Superior temporal gyrus (tissue), 1 donor: ENCODE results near the gene COQ3.

Experiments
- DNase-seq: peaks from one replicate; pipeline ENCODE4 v3.0.0-alpha.2; 2016; ENCODE audit errors: extremely low spot score

Gene COQ3

DNA sequence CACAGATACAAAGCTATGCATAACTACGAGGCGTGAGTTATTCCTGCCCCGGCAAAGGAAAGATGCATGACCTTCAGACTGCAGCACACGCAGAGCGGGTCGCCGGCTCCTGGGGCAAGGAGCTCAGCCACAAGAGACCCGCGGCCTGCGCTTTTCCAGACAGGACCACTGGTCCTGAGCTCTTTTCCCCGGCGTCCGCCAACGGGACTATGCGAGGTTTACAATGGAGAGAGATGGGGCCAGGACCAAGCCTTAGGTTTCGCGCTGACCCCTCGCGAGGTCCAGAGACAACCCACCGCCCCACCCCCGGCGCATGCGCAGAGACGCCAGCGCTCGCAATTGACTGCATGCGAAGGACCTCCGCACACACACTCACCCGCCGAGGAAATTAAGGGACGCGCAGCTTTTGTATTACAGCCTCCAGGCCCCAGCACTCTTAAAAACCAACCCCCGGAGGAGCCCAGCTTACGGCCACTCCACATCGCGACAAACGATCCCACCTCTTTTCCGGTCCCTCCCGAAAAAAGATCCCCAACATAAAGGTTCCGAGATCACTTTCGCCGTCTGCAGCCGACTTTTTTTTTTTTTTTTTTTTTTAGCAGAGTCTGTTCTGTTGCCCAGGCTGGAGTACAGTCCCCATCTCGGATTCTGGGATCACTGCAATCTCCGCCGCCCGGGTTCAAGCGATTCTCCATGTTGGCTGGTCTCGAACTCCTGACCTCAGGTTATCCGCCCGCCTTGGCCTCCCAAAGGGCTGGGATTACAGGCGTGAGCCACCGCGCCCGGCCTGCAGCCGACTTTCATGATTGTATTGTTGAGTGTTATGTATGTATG lies at the start of gene COQ3:
Gene COQ3 (minus strand): TSS at position 498 of the 834 bp plus-strand sequence. CDS start 16 bp downstream, at position 482.
- peak; percentile 74 for DNase-seq

DNA sequence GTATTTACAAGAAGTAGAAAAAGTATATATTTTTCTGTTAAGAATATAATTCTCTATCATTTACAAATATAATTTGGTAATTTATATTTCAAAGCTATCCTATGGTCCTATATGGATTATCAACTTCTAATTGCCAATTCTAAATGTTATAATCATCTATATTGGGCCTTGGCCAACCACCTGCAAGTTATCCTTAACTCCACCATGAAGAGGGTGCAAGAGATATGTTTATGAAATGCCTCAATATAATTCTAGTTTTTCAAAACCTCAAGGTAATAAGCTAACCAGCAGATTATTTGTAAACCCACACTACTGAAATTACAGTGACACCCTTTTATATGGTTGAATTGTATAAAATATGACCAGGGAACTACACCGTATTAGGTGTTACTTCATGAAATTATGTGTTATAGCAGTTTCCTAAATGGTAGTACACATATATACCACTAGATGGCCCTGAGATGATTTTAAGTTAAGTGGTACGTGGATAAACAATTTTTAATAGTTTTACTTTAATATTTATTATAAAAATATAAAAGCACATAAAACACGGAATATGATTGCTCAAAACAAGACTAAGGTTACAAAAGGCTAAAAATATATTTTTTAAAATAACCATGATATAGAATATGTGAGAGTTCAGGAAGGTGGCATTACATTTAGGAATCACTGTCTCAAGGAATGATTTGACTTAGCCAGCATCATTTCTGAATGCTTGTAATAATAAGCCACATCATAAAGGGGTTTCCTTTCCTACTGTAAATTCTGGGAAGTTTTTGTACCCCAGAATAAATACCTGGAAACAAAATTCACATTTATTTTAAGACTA lies 40.9 kb upstream of the COQ3 start:
- DNase-seq = peak; percentile 53

DNA sequence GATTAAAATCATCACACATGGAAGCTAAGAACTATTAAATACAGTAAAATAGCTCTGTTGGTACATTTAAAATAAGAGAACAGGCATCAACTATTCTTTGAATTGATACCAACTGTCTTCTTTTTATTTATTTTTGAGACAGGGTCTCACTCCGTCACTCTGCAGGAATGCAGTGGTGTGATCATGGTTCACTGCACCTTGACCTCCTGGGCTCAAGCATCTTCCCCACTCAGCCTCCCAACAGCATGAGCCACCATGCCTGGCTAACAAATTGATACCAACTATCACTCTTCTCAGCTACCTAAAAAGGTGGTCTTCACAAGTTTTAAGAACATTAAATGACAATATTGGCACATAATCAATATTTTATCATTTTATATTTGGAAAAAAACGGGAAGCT lies 38.9 kb upstream of the COQ3 start:
- DNase-seq = no peak

- DNase-seq = no peak
Measured at GRCh38 chr6:99431901-99432300, 37.9 kb upstream of the COQ3 start.

GRCh38 chr6:99427988-99428387 lies 34.0 kb upstream of the COQ3 start:
- DNase-seq = no peak

GRCh38 chr6:99426451-99426757 lies 32.4 kb upstream of the COQ3 start:
- DNase-seq = no peak

GRCh38 chr6:99425647-99426450 lies 31.9 kb upstream of the COQ3 start:
- DNase-seq = peak; percentile 95

GRCh38 chr6:99424761-99425646 lies 31.0 kb upstream of the COQ3 start, which contains the start of gene PNISR:
Gene PNISR, minus strand, starts transcription at chr6:99425308. Its CDS starts 10,649 bp downstream, at chr6:99414659.
- peak; percentile 100 for DNase-seq

DNA sequence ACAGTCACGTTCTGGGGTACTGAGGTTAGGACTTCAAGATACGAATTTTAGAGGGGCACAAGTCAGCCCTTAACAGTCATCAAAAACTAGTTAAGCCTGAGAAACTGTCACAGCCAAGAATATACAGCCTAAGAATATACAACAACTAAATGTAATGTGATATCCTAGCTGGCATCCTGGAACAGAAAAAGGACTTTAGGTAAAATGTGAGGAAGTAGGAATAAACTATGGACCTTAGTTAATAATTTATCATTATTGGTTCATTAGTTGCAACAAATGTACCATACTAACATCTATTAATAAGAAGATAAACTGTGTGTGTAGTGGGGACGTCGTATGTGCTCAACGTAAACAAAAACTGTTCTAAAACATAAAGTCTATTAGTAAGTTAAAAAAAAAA lies 30.0 kb upstream of the COQ3 start:
- no peak for DNase-seq

GRCh38 chr6:99422912-99423311 lies 28.9 kb upstream of the COQ3 start:
- DNase-seq = no peak

DNA sequence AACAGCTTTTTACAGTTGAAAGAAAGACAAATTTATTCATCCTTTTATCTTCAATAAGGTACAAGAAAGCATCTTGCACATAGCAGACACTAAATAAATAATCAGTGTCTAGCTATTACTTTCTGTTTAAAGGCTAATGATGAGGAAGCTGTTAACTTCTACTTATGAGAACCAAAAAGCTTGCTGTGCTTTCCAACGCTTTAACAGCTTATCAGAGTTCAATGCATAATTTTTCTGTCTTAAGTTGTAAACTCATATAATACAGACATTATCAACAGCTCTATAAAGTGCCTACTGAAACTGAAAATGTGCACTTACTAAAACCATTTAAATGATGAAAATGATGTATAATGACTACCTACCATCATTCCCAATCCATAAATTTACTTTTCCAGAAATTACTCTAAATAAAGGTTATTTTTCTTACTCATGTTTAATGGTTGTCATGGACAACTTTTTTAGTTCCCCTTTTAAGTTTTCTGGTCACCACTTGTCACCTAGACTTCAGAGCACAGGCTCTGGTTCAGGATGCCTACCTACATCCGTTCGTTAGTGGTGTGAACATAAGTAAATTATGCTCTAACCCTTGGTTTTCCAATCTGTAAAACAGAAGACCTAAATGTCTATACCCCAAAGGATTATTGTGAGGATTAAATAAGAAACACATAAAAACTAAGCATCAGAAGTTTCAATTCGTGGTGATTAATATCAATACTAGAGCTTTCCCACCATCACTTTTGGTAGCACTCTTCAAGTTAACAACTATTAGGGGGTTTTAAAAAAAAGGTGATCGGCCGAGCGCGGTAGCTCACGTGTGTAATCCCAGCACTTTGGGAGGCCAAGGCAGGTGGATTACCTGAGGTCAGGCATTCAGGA lies 23.1 kb upstream of the COQ3 start:
- DNase-seq = no peak

DNA sequence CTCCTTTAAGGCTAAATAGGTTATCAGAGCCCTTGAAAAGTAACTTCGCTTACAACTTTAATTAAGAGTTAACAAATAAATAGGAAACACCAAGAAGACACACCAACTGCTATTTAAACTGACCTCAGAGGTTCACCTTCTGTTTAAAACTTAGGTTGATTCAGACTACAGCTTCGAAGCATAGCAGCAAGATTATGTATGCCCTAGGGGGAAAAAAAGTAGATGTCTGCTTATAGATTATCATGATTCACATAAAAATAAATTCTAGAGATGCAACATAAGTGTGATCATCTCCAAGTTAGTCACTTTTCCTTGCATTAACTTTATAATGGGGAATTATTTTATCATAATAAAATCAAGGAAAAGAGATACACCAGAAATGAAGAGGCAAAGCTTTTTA lies 22.2 kb upstream of the COQ3 start:
- no peak for DNase-seq

- DNase-seq = no peak
Measured at GRCh38 chr6:99415446-99415845, 21.5 kb upstream of the COQ3 start.

GRCh38 chr6:99412065-99412464 lies 18.1 kb upstream of the COQ3 start:
- DNase-seq = peak; percentile 48

GRCh38 chr6:99409672-99410071 lies 15.7 kb upstream of the COQ3 start:
- no peak for DNase-seq

DNA sequence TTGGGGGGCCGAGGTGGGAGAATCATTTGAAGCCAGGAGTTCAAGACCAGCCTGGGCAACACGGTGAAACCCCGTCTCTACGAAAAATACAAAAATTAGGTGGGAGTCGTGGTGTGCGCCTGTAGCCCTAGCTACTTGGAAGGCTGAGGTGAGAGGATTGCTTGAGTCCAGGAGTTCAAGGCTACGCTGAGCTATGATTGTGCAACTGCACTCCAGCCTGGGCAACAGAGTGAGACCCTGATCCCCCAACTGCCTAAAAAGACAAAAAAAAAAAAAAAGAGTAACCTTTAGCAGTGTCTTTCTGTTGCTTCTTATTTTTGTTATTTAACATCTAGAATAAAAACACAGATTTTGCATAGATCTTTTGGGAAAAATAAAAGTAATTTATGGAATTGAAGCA lies 13.1 kb upstream of the COQ3 start:
- DNase-seq = no peak

- no peak for DNase-seq
Measured at GRCh38 chr6:99402448-99402847, 8.5 kb upstream of the COQ3 start.

GRCh38 chr6:99397287-99397686 lies 3.3 kb upstream of the COQ3 start:
- no peak for DNase-seq

DNA sequence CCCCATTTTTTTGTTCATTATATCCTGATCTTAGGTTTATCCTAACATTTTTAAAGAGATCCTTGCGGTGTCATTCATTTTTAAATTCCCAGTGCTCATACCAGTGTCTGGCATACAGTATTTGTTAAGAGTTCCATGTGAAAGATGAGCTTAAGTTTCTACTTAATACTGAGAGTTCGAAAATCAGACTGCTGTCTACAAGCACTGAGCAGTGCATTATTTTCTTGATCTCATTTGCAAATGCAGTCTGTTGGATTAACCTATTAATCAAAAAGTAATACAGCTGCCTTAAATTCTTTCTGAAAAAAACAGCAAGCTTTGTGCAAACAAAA lies 663 bp downstream of the COQ3 start:
- DNase-seq = peak; percentile 72

GRCh38 chr6:99390896-99391295 lies 3.1 kb downstream of the COQ3 start:
- DNase-seq = no peak
